Nephron (organoid): ENCODE measurements around the gene USH2A.

Experiments used
- H3K27ac Mint-ChIP-seq, 3 experiments: 2 replicates each; pipeline ENCODE4 v1.8.0; 2020; ENCODE audit warnings: mixed read lengths in 3 of 3, mild to moderate bottlenecking in 2 of 3, moderate library complexity in 1 of 3
- H3K27me3 Mint-ChIP-seq: 2 replicates; pipeline ENCODE4 v1.8.0; 2021; ENCODE audit warnings: low read depth, mild to moderate bottlenecking, moderate library complexity, mixed read lengths
- H3K36me3 Mint-ChIP-seq: 2 replicates; pipeline ENCODE4 v1.8.0; 2020; ENCODE audit warnings: low read depth, mixed read lengths
- H3K4me1 Mint-ChIP-seq: 2 replicates; pipeline ENCODE4 v1.8.0; 2020; ENCODE audit warnings: mixed read lengths
- H3K4me3 Mint-ChIP-seq, 3 experiments: 2 replicates each; pipeline ENCODE4 v1.8.0; 2020; ENCODE audit warnings: mild to moderate bottlenecking in 3 of 3, mixed read lengths in 3 of 3, moderate library complexity in 2 of 3
- H3K9me3 Mint-ChIP-seq: 2 replicates; pipeline ENCODE4 v1.8.0; 2020; ENCODE audit warnings: mixed read lengths
- CTCF ChIP-seq, 3 experiments: fragments of 200-600 bp; sonication (generic); IDR thresholded peaks; one replicate each; pipeline ENCODE4 v1.5.0; 2021; ENCODE audit warnings: antibody characterized with exemption in 3 of 3; ENCODE audit not compliant: unreplicated experiment in 3 of 3

USH2A gene

GRCh38 chr1:216330262-216330661 lies 93.0 kb downstream of the USH2A start:
- H3K27me3 Mint-ChIP-seq = no peaks in the 10 kb centered on the region
- no peak overlapping the region for H3K27ac Mint-ChIP-seq
- peaks cover 2% of the 10 kb centered on the region for H3K9me3 Mint-ChIP-seq
- H3K4me1 Mint-ChIP-seq = no peaks in the 10 kb centered on the region
- H3K4me3 Mint-ChIP-seq = no peak overlapping the region
- TF ChIP-seq CTCF (IDR thresholded peaks at IDR 0.05; ENCODE audit: unreplicated experiment in 3 of 3) = no peak
- H3K36me3 Mint-ChIP-seq = no peaks in the 10 kb centered on the region

- H3K27ac Mint-ChIP-seq = no peak overlapping the region
- H3K4me3 Mint-ChIP-seq = no peak overlapping the region
- H3K4me1 Mint-ChIP-seq = no peaks in the 10 kb centered on the region
- H3K36me3 Mint-ChIP-seq = no peaks in the 10 kb centered on the region
- H3K9me3 Mint-ChIP-seq = no peaks in the 10 kb centered on the region
- no peaks in the 10 kb centered on the region for H3K27me3 Mint-ChIP-seq
- no peak for TF ChIP-seq CTCF (IDR thresholded peaks at IDR 0.05; ENCODE audit: unreplicated experiment in 3 of 3)
These were observed 97.3 kb downstream of the USH2A start for GRCh38 chr1:216325946-216326345.

GRCh38 chr1:216325336-216325735 lies 97.9 kb downstream of the USH2A start:
- Mint-ChIP-seq H3K27ac (no peak overlapping the region), H3K9me3 (no peaks in the 10 kb centered on the region), H3K27me3 (no peaks in the 10 kb centered on the region), H3K4me3 (no peak overlapping the region), H3K4me1 (no peaks in the 10 kb centered on the region), H3K36me3 (no peaks in the 10 kb centered on the region)
- TF ChIP-seq CTCF (IDR thresholded peaks at IDR 0.05; ENCODE audit: unreplicated experiment in 3 of 3) = no peak

GRCh38 chr1:216323344-216323743 lies 99.9 kb downstream of the USH2A start:
- Mint-ChIP-seq H3K27me3 (no peaks in the 10 kb centered on the region), H3K9me3 (no peaks in the 10 kb centered on the region), H3K36me3 (no peaks in the 10 kb centered on the region), H3K4me1 (no peaks in the 10 kb centered on the region), H3K4me3 (no peak overlapping the region), H3K27ac (no peak overlapping the region)
- TF ChIP-seq CTCF (IDR thresholded peaks at IDR 0.05; ENCODE audit: unreplicated experiment in 3 of 3) = no peak

- no peak for TF ChIP-seq CTCF (IDR thresholded peaks at IDR 0.05; ENCODE audit: unreplicated experiment in 3 of 3)
- Mint-ChIP-seq H3K9me3 (no peaks in the 10 kb centered on the region), H3K27ac (no peak overlapping the region), H3K4me3 (no peak overlapping the region), H3K36me3 (no peaks in the 10 kb centered on the region), H3K4me1 (no peaks in the 10 kb centered on the region), H3K27me3 (no peaks in the 10 kb centered on the region)
These were observed 108.7 kb downstream of the USH2A start for GRCh38 chr1:216314379-216315095.

GRCh38 chr1:216310776-216311175 lies 112.5 kb downstream of the USH2A start:
- Mint-ChIP-seq H3K9me3 (no peaks in the 10 kb centered on the region), H3K4me1 (no peaks in the 10 kb centered on the region), H3K27ac (no peak overlapping the region), H3K4me3 (no peak overlapping the region), H3K36me3 (no peaks in the 10 kb centered on the region), H3K27me3 (no peaks in the 10 kb centered on the region)
- TF ChIP-seq CTCF (IDR thresholded peaks at IDR 0.05; ENCODE audit: unreplicated experiment in 3 of 3) = peak in 2 of 3 experiments; percentile 16 to 43
